HFF-Myc (cell line): ENCODE results near the gene FDPS.
"Not testable (repeated sequence)": the region's sequence is repeated elsewhere in the genome, so short reads cannot be mapped to it uniquely, and the experiment has no call there.

Source experiments
- DNase-seq: peaks from one replicate; pipeline ENCODE4 v3.0.0-alpha.2; 2011; ENCODE audit warnings: low read depth; ENCODE audit errors: extremely low read depth
- H3K4me3 ChIP-seq: replicated peaks from 2 replicates; pipeline ENCODE4 v1.5.1; 2011; ENCODE audit warnings: low read depth, mild to moderate bottlenecking, control low read depth, low read length
- TF ChIP-seq, protein P1 (sequence below): IDR thresholded peaks from 2 replicates; pipeline ENCODE4 v1.5.1; 2012; ENCODE audit warnings: mild to moderate bottlenecking, low read depth, low read length, control low read depth; ENCODE audit errors: missing control alignments

FDPS gene

DNA sequence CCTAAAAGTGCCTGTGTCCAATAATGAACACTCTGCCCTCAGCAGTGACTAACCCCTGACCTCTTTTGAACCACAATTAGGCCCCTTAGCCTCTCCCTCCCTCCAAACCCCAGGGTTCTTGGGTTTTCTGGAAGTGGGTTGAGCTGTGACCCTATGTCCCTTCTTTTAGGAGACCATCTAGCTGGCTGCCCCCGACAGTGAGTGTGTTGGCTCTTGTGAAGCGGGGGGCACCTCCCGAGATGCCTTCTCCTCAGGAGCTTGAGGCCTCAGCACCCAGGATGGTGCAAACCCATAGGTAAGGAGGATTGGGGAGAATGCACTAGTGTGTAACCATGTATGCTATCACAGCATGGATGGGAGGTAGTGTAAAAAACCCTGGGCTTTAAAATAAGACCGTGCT lies 19.3 kb downstream of the FDPS start:
- DNase-seq: no peak
- H3K4me3 ChIP-seq: no peak overlapping the region
- TF ChIP-seq, protein P1, sequence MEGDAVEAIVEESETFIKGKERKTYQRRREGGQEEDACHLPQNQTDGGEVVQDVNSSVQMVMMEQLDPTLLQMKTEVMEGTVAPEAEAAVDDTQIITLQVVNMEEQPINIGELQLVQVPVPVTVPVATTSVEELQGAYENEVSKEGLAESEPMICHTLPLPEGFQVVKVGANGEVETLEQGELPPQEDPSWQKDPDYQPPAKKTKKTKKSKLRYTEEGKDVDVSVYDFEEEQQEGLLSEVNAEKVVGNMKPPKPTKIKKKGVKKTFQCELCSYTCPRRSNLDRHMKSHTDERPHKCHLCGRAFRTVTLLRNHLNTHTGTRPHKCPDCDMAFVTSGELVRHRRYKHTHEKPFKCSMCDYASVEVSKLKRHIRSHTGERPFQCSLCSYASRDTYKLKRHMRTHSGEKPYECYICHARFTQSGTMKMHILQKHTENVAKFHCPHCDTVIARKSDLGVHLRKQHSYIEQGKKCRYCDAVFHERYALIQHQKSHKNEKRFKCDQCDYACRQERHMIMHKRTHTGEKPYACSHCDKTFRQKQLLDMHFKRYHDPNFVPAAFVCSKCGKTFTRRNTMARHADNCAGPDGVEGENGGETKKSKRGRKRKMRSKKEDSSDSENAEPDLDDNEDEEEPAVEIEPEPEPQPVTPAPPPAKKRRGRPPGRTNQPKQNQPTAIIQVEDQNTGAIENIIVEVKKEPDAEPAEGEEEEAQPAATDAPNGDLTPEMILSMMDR: no peak

DNA sequence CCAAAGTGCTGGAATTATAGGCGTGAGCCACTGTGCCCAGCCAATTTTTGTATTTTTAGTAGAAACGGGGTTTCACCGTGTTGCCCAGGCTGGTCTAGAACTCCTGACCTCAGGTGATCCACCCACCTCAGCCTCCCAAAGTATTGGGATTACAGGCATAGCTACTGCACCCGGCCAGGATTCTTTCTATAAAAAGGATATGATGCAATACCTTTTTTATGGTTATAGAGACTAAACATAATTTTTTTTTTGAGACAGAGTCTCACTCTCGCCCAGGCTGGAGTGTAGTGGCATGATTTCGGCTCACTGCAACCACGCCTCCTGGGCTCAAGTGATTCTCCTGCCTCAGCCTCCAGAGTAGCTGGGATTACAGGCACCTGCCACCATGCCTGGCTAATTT lies 20.2 kb downstream of the FDPS start:
- H3K4me3 ChIP-seq, DNase-seq: not testable (repeated sequence)

DNA sequence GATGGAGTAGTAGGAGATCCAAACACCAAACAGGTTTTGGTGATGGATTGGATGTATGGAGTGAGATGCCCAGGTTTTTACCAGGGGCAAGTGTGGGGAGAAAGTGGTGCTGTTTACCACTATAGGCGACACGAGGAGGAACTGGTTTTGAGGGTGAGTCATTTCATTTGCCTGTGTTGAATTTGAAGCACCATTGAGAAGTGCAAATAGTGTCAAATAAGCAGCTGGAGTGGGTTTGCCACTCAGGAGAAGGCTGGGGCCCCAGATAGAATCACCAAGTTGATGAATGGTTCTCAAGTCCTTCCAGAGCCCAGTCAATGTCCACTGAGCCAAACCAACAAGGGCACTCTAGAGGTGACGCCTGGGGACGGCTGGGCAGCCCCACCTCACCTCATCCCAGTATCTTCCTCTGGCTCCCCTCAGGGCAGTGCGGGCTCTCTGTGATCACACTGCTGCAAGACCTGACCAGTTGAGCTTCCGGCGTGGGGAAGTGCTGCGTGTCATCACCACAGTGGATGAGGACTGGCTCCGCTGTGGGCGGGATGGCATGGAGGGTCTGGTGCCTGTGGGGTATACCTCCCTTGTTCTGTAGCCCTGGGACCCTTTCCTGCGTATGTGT lies 21.4 kb downstream of the FDPS start:
- H3K4me3 ChIP-seq: no peak overlapping the region
- DNase-seq: no peak
- TF ChIP-seq, protein P1: no peak

DNA sequence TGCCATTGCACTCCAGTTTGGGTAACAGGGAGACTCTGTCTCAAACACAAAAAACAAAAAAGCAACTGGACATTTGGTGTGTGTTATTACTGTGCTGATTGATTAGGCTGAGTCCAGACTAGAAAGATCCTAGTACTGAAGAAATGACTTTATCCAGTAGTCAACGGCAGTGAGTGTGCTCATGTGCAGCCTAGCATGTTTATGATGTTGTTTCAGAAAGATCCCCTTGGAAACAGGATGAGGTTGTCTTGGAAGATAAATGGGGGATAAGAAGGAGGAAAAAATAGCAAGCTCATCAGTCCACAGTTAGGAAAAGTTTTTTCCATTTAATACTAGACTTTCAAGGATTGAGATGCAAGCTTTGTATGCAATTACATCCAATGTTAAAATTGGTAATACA lies 26.3 kb downstream of the FDPS start:
- DNase-seq: no peak
- H3K4me3 ChIP-seq: no peak overlapping the region
- TF ChIP-seq, protein P1: no peak

DNA sequence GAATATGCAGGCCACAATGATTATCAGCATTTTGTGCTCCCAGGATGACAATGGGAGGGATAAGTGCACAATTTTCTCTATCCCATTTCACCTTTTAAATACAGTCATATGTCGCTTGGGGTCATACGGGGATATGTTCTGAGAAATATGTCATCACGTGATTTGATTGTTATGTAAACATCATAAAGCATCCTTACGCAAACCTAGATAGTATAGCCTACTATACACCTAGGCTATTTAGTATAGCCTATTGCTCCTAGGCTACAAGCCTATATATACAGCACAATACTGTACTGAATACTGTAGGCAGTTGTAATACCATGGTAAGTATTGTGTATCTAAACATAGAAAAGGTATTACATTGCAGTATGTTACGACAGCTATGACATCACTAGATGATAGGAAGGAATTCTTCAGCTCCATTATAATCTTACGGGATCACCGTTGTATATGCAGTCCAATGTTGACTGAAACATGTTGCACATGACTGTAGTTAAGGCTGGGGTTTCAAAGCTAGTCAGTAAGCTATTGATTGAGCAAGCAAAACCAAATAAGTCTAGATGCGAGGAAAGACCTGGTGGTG lies 30.9 kb downstream of the FDPS start:
- no peak for DNase-seq
- no peak overlapping the region for H3K4me3 ChIP-seq
- TF ChIP-seq, protein P1: no peak

DNA sequence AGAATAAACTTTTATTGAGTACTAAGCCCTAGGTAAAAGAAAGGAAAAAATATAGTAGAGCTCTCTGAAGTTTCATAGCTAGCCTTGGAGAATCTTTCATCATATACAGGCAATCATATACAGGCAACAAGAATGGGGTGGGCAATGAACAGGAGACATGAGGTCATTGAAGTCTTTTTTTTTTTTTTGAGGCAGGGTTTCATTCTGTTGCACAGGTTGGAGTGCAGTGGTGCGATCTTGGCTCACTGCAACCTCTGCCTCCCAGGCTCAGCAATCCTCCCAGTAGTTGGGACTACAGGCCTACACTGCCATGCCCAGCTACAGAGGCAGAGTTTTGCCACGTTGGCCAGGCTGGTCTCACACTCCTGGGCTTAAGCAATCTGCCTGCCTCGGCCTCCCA lies 34.2 kb downstream of the FDPS start:
- H3K4me3 ChIP-seq: no peak overlapping the region
- TF ChIP-seq, protein P1: no peak
- DNase-seq: no peak

DNA sequence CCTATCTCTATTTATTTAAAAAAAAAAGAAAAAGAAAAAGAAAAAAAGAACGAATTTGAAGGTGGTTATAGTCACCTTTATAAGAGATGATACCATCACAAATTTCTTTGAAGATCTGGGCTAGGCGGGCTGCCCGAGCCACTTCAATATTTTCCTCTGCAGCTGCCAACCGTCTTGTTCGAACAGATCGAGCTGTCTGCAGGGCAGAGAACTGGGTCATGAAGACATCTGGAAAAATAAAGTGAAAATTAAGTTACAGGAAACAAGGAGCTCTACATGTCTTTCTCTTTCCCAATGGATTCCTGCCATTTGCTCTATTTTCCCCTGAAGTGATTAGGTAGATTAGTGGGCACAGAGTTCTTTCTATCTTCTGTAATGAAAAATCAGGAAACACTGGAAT lies 44.0 kb downstream of the FDPS start:
- TF ChIP-seq, protein P1: no peak
- DNase-seq: no peak
- H3K4me3 ChIP-seq: no peak overlapping the region
